WTC11 (cell line): Measurements from ENCODE around the gene CSK.

Experiments used
- CTCF ChIP-seq: fragments of 200-600 bp; IDR thresholded peaks from 2 replicates; pipeline ENCODE4 v1.8.0; 2022; ENCODE audit warnings: antibody characterized with exemption
- ESRRA ChIP-seq: sonication (generic); formaldehyde crosslinking; IDR thresholded peaks from 2 replicates; pipeline ENCODE4 v1.8.1; 2022; ENCODE audit warnings: mild to moderate bottlenecking, missing genetic modification reagents, borderline replicate concordance
- HMGXB4 ChIP-seq: sonication (generic); formaldehyde crosslinking; IDR thresholded peaks from 2 replicates; pipeline ENCODE4 v1.8.1; 2023; ENCODE audit warnings: mild to moderate bottlenecking, moderate library complexity, missing genetic modification reagents
- MAX ChIP-seq: sonication (generic); formaldehyde crosslinking; IDR thresholded peaks from 2 replicates; pipeline ENCODE4 v1.8.0; 2022; ENCODE audit warnings: mild to moderate bottlenecking, missing genetic modification reagents
- STAT6 ChIP-seq: sonication (generic); formaldehyde crosslinking; conservative IDR thresholded peaks from 2 replicates; pipeline ENCODE4 v1.8.1; 2023; ENCODE audit warnings: mild to moderate bottlenecking, low read depth, missing genetic modification reagents, moderate library complexity

GRCh38 chr15:74804935-74805334, 23.1 kb downstream of the CSK start:
- TF ChIP-seq MAX (CRISPR knock-in tag) (no peak), CTCF (no peak), STAT6 (CRISPR knock-in tag) (no peak), ESRRA (CRISPR knock-in tag) (no peak), HMGXB4 (no peak)
